HEK293 (cell line): ENCODE measurements around the gene LAMB2.

Source experiments
- BCL11A ChIP-seq: fragments of 450-650 bp; formaldehyde crosslinking; IDR thresholded peaks from 2 replicates; pipeline ENCODE4 v1.5.1; 2016; ENCODE audit warnings: low read depth, missing biosample characterization, missing genetic modification characterization
- GFI1B ChIP-seq: fragments of 450-650 bp; formaldehyde crosslinking; IDR thresholded peaks from 2 replicates; pipeline ENCODE4 v1.5.1; 2016; ENCODE audit warnings: missing biosample characterization, missing genetic modification characterization
- HOXD13 ChIP-seq: sonication (generic); formaldehyde crosslinking; IDR thresholded peaks from 2 replicates; pipeline ENCODE4 v1.8.0; 2022; ENCODE audit warnings: missing genetic modification reagents, borderline replicate concordance
- KLF16 ChIP-seq: fragments of 450-650 bp; formaldehyde crosslinking; IDR thresholded peaks from 2 replicates; pipeline ENCODE4 v1.5.1; 2017; ENCODE audit warnings: missing biosample characterization, missing genetic modification characterization
- KLF8 ChIP-seq: fragments of 450-650 bp; formaldehyde crosslinking; IDR thresholded peaks from 2 replicates; pipeline ENCODE4 v1.5.1; 2016; ENCODE audit warnings: missing biosample characterization, missing genetic modification characterization
- PRDM1 ChIP-seq: fragments of 450-650 bp; formaldehyde crosslinking; IDR thresholded peaks from 2 replicates; pipeline ENCODE4; 2016; ENCODE audit warnings: missing biosample characterization, missing genetic modification characterization
- SCRT2 ChIP-seq: fragments of 450-650 bp; formaldehyde crosslinking; IDR thresholded peaks from 2 replicates; pipeline ENCODE4 v1.5.1; 2016; ENCODE audit warnings: missing biosample characterization, missing genetic modification characterization
- TCF7L2 ChIP-seq: IDR thresholded peaks from 2 replicates; pipeline ENCODE4 v1.6.1; 2011; ENCODE audit warnings: low read depth, mild to moderate bottlenecking, inconsistent platforms, low read length, moderate library complexity, borderline replicate concordance
- ZBTB26 ChIP-seq: fragments of 450-650 bp; formaldehyde crosslinking; optimal IDR thresholded peaks from 2 replicates; pipeline ENCODE3; 2016; ENCODE audit warnings: missing biosample characterization, mild to moderate bottlenecking, missing genetic modification characterization
- ZBTB7A ChIP-seq: fragments of 450-650 bp; formaldehyde crosslinking; IDR thresholded peaks from 2 replicates; pipeline ENCODE4 v1.5.1; 2016; ENCODE audit warnings: low read depth, missing biosample characterization, missing genetic modification characterization
- ZFHX2 ChIP-seq: fragments of 450-650 bp; formaldehyde crosslinking; conservative IDR thresholded peaks from 2 replicates; pipeline ENCODE4 v1.5.1; 2016; ENCODE audit warnings: missing biosample characterization, missing genetic modification characterization
- ZFP41 ChIP-seq: fragments of 450-650 bp; formaldehyde crosslinking; IDR thresholded peaks from 2 replicates; pipeline ENCODE4 v1.5.1; 2016; ENCODE audit warnings: missing biosample characterization, missing genetic modification characterization, borderline replicate concordance
- ZFP69B ChIP-seq: fragments of 450-650 bp; formaldehyde crosslinking; IDR thresholded peaks from 2 replicates; pipeline ENCODE4 v1.5.1; 2016; ENCODE audit warnings: missing biosample characterization, missing genetic modification characterization
- ZNF132 ChIP-seq: fragments of 450-650 bp; formaldehyde crosslinking; IDR thresholded peaks from 2 replicates; pipeline ENCODE4 v1.5.1; 2017; ENCODE audit warnings: missing biosample characterization, missing genetic modification characterization, borderline replicate concordance
- ZNF146 ChIP-seq: fragments of 450-650 bp; formaldehyde crosslinking; IDR thresholded peaks from 2 replicates; pipeline ENCODE4 v1.5.1; 2016; ENCODE audit warnings: missing biosample characterization, missing genetic modification characterization
- ZNF148 ChIP-seq: fragments of 450-650 bp; formaldehyde crosslinking; IDR thresholded peaks from 2 replicates; pipeline ENCODE4 v1.5.0; 2017; ENCODE audit warnings: missing biosample characterization, missing genetic modification characterization, borderline replicate concordance
- ZNF19 ChIP-seq: fragments of 450-650 bp; formaldehyde crosslinking; IDR thresholded peaks from 2 replicates; pipeline ENCODE4; 2016; ENCODE audit warnings: missing biosample characterization, missing genetic modification characterization, low read depth
- ZNF24 ChIP-seq: fragments of 450-650 bp; formaldehyde crosslinking; IDR thresholded peaks from 2 replicates; pipeline ENCODE4 v1.5.1; 2016; ENCODE audit warnings: missing biosample characterization, missing genetic modification characterization
- ZNF311 ChIP-seq: fragments of 450-650 bp; formaldehyde crosslinking; IDR thresholded peaks from 2 replicates; pipeline ENCODE4 v1.5.1; 2017; ENCODE audit warnings: missing biosample characterization, missing genetic modification characterization, borderline replicate concordance
- ZNF341 ChIP-seq: fragments of 450-650 bp; formaldehyde crosslinking; IDR thresholded peaks from 2 replicates; pipeline ENCODE4; 2016; ENCODE audit warnings: low read depth, missing biosample characterization, missing genetic modification characterization
- ZNF37A ChIP-seq: fragments of 450-650 bp; IDR thresholded peaks from 2 replicates; pipeline ENCODE4 v1.5.1; 2018; ENCODE audit warnings: missing biosample characterization, missing genetic modification characterization
- ZNF48 ChIP-seq: fragments of 450-650 bp; formaldehyde crosslinking; IDR thresholded peaks from 2 replicates; pipeline ENCODE4 v1.5.1; 2016; ENCODE audit warnings: missing biosample characterization, missing genetic modification characterization
- ZNF510 ChIP-seq: fragments of 450-650 bp; formaldehyde crosslinking; IDR thresholded peaks from 2 replicates; pipeline ENCODE4 v1.5.1; 2018; ENCODE audit warnings: mild to moderate bottlenecking, missing genetic modification characterization, missing biosample characterization; ENCODE audit not compliant: insufficient replicate concordance
- ZNF521 ChIP-seq: fragments of 450-650 bp; formaldehyde crosslinking; IDR thresholded peaks from 2 replicates; pipeline ENCODE4 v1.5.1; 2017; ENCODE audit warnings: missing biosample characterization, mild to moderate bottlenecking, missing genetic modification characterization
- ZNF529 ChIP-seq: fragments of 450-650 bp; formaldehyde crosslinking; IDR thresholded peaks from 2 replicates; pipeline ENCODE4 v1.5.1; 2017; ENCODE audit warnings: missing genetic modification characterization, missing biosample characterization; ENCODE audit not compliant: insufficient replicate concordance
- ZNF626 ChIP-seq: fragments of 450-650 bp; sonication (Bioruptor Pico); formaldehyde crosslinking; IDR thresholded peaks from 2 replicates; pipeline ENCODE4 v1.5.1; 2018; ENCODE audit warnings: missing biosample characterization, missing genetic modification characterization, inconsistent platforms
- TF ChIP-seq, protein P1 (sequence below): fragments of 450-650 bp; formaldehyde crosslinking; IDR thresholded peaks from 2 replicates; pipeline ENCODE4 v1.5.1; 2016; ENCODE audit warnings: missing biosample characterization, missing genetic modification characterization
- TF ChIP-seq, protein P2 (sequence below): fragments of 450-650 bp; formaldehyde crosslinking; IDR thresholded peaks from 2 replicates; pipeline ENCODE4 v1.5.1; 2017; ENCODE audit warnings: missing biosample characterization, missing genetic modification characterization
- TF ChIP-seq, protein P3 (sequence below): fragments of 450-650 bp; formaldehyde crosslinking; IDR thresholded peaks from 2 replicates; pipeline ENCODE4 v1.5.1; 2017; ENCODE audit warnings: missing biosample characterization, missing genetic modification characterization
- TF ChIP-seq, protein P4 (sequence below): fragments of 450-650 bp; formaldehyde crosslinking; IDR thresholded peaks from 2 replicates; pipeline ENCODE4 v1.5.1; 2016; ENCODE audit warnings: missing biosample characterization, missing genetic modification characterization

The LAMB2 gene

GRCh38 chr3:49133226-49133951 is 539 bp upstream of the LAMB2 start (continued):
- TF ChIP-seq SCRT2 (peak; percentile 24; the same call in 1 of the 2 replicates), ZNF311 (tag by site-specific recombination) (no peak), ZNF24 (tag by site-specific recombination) (no peak), GFI1B (tag by site-specific recombination) (no peak), KLF16 (tag by site-specific recombination) (peak; percentile 75; the same call in 1 of the 2 replicates), BCL11A (no peak), ZNF521 (tag by site-specific recombination) (no peak), ZNF48 (tag by site-specific recombination) (no peak), ZFP41 (tag by site-specific recombination) (no peak), ZFHX2 (tag by site-specific recombination) (peak; percentile 81), PRDM1 (tag by site-specific recombination) (no peak), KLF8 (tag by site-specific recombination) (peak; percentile 85), ZBTB7A (tag by site-specific recombination) (0 out of 2 replicates have a peak, but pooled peaks have one; percentile 29), ZNF37A (tag by site-specific recombination) (no peak), ZNF510 (tag by site-specific recombination) (no peak), ZNF19 (no peak), ZNF148 (no peak), ZNF132 (no peak), ZBTB26 (tag by site-specific recombination) (peak; percentile 40), ZNF529 (no peak), ZNF626 (no peak), ZNF146 (tag by site-specific recombination) (no peak), TCF7L2 (no peak), HOXD13 (CRISPR knock-in tag) (no peak), ZFP69B (tag by site-specific recombination) (no peak), ZNF341 (tag by site-specific recombination) (no peak)
- TF ChIP-seq, protein P1, sequence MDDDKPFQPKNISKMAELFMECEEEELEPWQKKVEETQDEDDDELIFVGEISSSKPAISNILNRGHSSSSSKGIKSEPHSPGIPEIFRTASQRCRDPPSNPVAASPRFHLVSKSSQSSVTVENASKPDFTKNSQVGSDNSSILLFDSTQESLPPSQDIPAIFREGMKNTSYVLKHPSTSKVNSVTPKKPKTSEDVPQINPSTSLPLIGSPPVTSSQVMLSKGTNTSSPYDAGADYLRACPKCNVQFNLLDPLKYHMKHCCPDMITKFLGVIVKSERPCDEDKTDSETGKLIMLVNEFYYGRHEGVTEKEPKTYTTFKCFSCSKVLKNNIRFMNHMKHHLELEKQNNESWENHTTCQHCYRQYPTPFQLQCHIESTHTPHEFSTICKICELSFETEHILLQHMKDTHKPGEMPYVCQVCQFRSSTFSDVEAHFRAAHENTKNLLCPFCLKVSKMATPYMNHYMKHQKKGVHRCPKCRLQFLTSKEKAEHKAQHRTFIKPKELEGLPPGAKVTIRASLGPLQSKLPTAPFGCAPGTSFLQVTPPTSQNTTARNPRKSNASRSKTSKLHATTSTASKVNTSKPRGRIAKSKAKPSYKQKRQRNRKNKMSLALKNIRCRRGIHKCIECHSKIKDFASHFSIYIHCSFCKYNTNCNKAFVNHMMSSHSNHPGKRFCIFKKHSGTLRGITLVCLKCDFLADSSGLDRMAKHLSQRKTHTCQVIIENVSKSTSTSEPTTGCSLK (tag by site-specific recombination), result no peak
- TF ChIP-seq, protein P2, sequence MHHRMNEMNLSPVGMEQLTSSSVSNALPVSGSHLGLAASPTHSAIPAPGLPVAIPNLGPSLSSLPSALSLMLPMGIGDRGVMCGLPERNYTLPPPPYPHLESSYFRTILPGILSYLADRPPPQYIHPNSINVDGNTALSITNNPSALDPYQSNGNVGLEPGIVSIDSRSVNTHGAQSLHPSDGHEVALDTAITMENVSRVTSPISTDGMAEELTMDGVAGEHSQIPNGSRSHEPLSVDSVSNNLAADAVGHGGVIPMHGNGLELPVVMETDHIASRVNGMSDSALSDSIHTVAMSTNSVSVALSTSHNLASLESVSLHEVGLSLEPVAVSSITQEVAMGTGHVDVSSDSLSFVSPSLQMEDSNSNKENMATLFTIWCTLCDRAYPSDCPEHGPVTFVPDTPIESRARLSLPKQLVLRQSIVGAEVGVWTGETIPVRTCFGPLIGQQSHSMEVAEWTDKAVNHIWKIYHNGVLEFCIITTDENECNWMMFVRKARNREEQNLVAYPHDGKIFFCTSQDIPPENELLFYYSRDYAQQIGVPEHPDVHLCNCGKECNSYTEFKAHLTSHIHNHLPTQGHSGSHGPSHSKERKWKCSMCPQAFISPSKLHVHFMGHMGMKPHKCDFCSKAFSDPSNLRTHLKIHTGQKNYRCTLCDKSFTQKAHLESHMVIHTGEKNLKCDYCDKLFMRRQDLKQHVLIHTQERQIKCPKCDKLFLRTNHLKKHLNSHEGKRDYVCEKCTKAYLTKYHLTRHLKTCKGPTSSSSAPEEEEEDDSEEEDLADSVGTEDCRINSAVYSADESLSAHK (tag by site-specific recombination), result no peak
- TF ChIP-seq, protein P3, sequence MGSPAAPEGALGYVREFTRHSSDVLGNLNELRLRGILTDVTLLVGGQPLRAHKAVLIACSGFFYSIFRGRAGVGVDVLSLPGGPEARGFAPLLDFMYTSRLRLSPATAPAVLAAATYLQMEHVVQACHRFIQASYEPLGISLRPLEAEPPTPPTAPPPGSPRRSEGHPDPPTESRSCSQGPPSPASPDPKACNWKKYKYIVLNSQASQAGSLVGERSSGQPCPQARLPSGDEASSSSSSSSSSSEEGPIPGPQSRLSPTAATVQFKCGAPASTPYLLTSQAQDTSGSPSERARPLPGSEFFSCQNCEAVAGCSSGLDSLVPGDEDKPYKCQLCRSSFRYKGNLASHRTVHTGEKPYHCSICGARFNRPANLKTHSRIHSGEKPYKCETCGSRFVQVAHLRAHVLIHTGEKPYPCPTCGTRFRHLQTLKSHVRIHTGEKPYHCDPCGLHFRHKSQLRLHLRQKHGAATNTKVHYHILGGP, result no peak
- TF ChIP-seq, protein P4, sequence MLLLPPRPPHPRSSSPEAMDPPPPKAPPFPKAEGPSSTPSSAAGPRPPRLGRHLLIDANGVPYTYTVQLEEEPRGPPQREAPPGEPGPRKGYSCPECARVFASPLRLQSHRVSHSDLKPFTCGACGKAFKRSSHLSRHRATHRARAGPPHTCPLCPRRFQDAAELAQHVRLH (tag by site-specific recombination), result no peak
